Ovary (tissue), 9 donors: Measurements from ENCODE around the gene NFIC. TPM values are rescaled to one million over a fixed set of nuclear protein-coding genes. Genes with fewer than 3 reads are reported as not detected.

Experiments used
- DNase-seq, 5 donors: peaks; one replicate each; pipeline ENCODE4 v3.0.0-alpha.2; 2019 to 2020
- H3K27ac ChIP-seq, 2 donors: fragments of 200-600 bp; one replicate each; pipeline versions ENCODE4 v1.5.1 to v1.8.0; 2019 to 2022
- H3K27me3 ChIP-seq: fragments of 200-600 bp; one replicate; pipeline ENCODE4 v1.8.0; 2022
- H3K36me3 ChIP-seq: fragments of 200-600 bp; sonication (generic); one replicate; pipeline ENCODE4 v1.5.1; 2019
- H3K4me1 ChIP-seq: one replicate; pipeline ENCODE4 v1.8.1; 2013; ENCODE audit warnings: mild to moderate bottlenecking, moderate library complexity; ENCODE audit not compliant: insufficient read depth
- H3K4me3 ChIP-seq: fragments of 200-600 bp; sonication (generic); one replicate; pipeline ENCODE4 v1.5.1; 2017
- H3K9me3 ChIP-seq, 2 donors: fragments of 200-600 bp in 1 of 2; sonication (generic) in 1 of 2; one replicate each; pipeline versions ENCODE4 v1.5.1 to v1.8.1; 2013 to 2019; ENCODE audit warnings: mild to moderate bottlenecking in 1 of 2, moderate library complexity in 1 of 2
- CTCF ChIP-seq, 3 donors: fragments of 450-650 bp in 2 of 3; fragments of 200-600 bp in 1 of 3; IDR thresholded peaks; one replicate each; pipeline versions ENCODE4 v1.5.1 to v1.8.0; 2016 to 2022; ENCODE audit warnings: antibody characterized with exemption in 3 of 3, mild to moderate bottlenecking in 1 of 3
- EP300 ChIP-seq: sonication (generic); formaldehyde crosslinking; IDR thresholded peaks from one replicate; pipeline ENCODE4 v1.6.1; 2017; ENCODE audit warnings: antibody characterized with exemption
- POLR2A ChIP-seq: fragments of 450-650 bp; IDR thresholded peaks from one replicate; pipeline ENCODE4 v1.6.1; 2017; ENCODE audit warnings: antibody characterized with exemption, mild to moderate bottlenecking, moderate library complexity
- WGBS, 3 donors: extraction: QIAGEN DNeasy Blood & Tissue Kit in 1 of 3; methylation state at CpG; one replicate each; pipeline versions ENCODE4 v1.1.5 to v1.1.7; 2013 to 2017; 5-methylcytosine and 5-hydroxymethylcytosine counted together
- intact Hi-C, 4 donors: fragments of 100-400 bp; cut with DNase I; formaldehyde crosslinking; loops; one replicate each; pipeline versions ENCODE4 v1.11.0 to v1.15.1; 2022 to 2023
- polyA plus RNA-seq, 2 donors: library from polyadenylated mRNA; stranded (reverse); fragments of 200-250 nt in 1 of 2; fragments of 350-450 nt in 1 of 2; fragmentation: Illumina TruSeq in 1 of 2; extraction: RNeasy Lipid Tissue Mini Kit (QIAGEN cat#74804) in 1 of 2; gene quantifications; one replicate each; pipeline ENCODE4 v1.2.3, GENCODE V29; 2013 to 2014
- total RNA-seq, 7 donors: library from RNA; depleted of rRNA in 2 of 7; stranded (reverse); fragments of >200 nt in 2 of 7; fragmentation: NEBNext Ultra II Directional in 3 of 7; extraction: Animal tissue kit (Norgen Biotek cat#: 25700) in 3 of 7; gene quantifications; one replicate each; pipeline versions ENCODE4 v1.1.0 to v1.2.4, GENCODE V29; 2016 to 2023
- donor health status: DM: no; HTN: no; CAD: no; lungs with moderate emphysema.
- donor health status: DM: no; HTN: no; CAD: no.
- donor health status: Bipolar disorder and iron deficiency.
- donor health status: DM: yes; HTN: yes; CAD: no.
- donor health status: DM: no; HTN: no; CAD: no.
- donor health status: DM: yes; HTN: yes; CAD: no.

NFIC gene
- total and polyA plus RNA-seq, 9 donors = 31.9 to 345 (median 250) TPM

GRCh38 chr19:3509566-3509989 is 143.2 kb downstream of the NFIC start:
- Histone ChIP-seq H3K4me1 (peaks cover 11% of the 10 kb centered on the region), H3K4me3 (no peak overlapping the region), H3K9me3 (no peaks in the 10 kb centered on the region), H3K36me3 (no peaks in the 10 kb centered on the region), H3K27ac (no peak overlapping the region), H3K27me3 (no peaks in the 10 kb centered on the region)
- intact Hi-C loops = no loop called here
- TF ChIP-seq POLR2A (no peak), CTCF (IDR thresholded peaks at IDR 0.05) (no peak), EP300 (no peak)
- DNase-seq = peak in 1 of 5 donors; percentile 32
- 80 to 83% (median 82%) methylated on average over 15 of the region's 15 CpGs for WGBS, 3 donors

GRCh38 chr19:3510727-3511126 is 144.3 kb downstream of the NFIC start:
- Histone ChIP-seq H3K4me1 (peaks cover 11% of the 10 kb centered on the region), H3K27ac (no peak overlapping the region), H3K4me3 (no peak overlapping the region), H3K36me3 (no peaks in the 10 kb centered on the region), H3K9me3 (no peaks in the 10 kb centered on the region), H3K27me3 (no peaks in the 10 kb centered on the region)
- intact Hi-C loops = no loop called here
- WGBS, 3 donors = 79 to 88% (median 86%) methylated on average over 22 of the region's 22 CpGs
- TF ChIP-seq POLR2A = no peak
- TF ChIP-seq EP300 = no peak
- TF ChIP-seq CTCF (IDR thresholded peaks at IDR 0.05) = no peak
- DNase-seq = peak in 1 of 5 donors; percentile 35

GRCh38 chr19:3511506-3512251 is 145.3 kb downstream of the NFIC start:
- peaks cover 13% of the 10 kb centered on the region for H3K4me1 ChIP-seq
- 76 to 85% (median 81%) methylated on average over 26 of the region's 26 CpGs for WGBS, 3 donors
- DNase-seq = peak in 1 of 5 donors; percentile 37

GRCh38 chr19:3512562-3513228 is 146.3 kb downstream of the NFIC start:
- Histone ChIP-seq H3K9me3 (no peaks in the 10 kb centered on the region), H3K27ac (no peak overlapping the region), H3K4me3 (no peak overlapping the region), H3K27me3 (no peaks in the 10 kb centered on the region), H3K36me3 (no peaks in the 10 kb centered on the region), H3K4me1 (peaks cover 10% of the 10 kb centered on the region)
- WGBS, 3 donors = 88 to 92% (median 89%) methylated on average over 17 of the region's 17 CpGs
- DNase-seq = no peak
- intact Hi-C loops = no loop called here
- TF ChIP-seq POLR2A (no peak), CTCF (IDR thresholded peaks at IDR 0.05) (no peak), EP300 (no peak)

More at GRCh38 chr19:3511506-3512251, 145.3 kb downstream of the NFIC start:
- Histone ChIP-seq H3K36me3 (no peaks in the 10 kb centered on the region), H3K27ac (no peak overlapping the region), H3K27me3 (no peaks in the 10 kb centered on the region), H3K9me3 (no peaks in the 10 kb centered on the region), H3K4me3 (no peak overlapping the region)
- TF ChIP-seq CTCF (IDR thresholded peaks at IDR 0.05) (no peak), POLR2A (no peak)
- intact Hi-C loops = no loop called here
